HTR-8/SVneo (cell line): ENCODE measurements around the gene COG6.
A peak's percentile ranks its signal among the peaks of the same experiment; 100 is the strongest.

Experiments used
- DNase-seq: peaks from one replicate; pipeline ENCODE4 v3.0.0; 2011; ENCODE audit warnings: low spot score, mixed read lengths; ENCODE audit not compliant: insufficient read length
- FAIRE-seq: peaks from 2 replicates; lab custom pipeline; 2011; peaks lifted over from hg19 to GRCh38; lab: Jason Lieb, UNC

COG6 gene

GRCh38 chr13:39766464-39767158 is 111.1 kb downstream of the COG6 start:
- DNase-seq (no peak), FAIRE-seq (no peak)

- FAIRE-seq: no peak
- DNase-seq: no peak
Measured at GRCh38 chr13:39767791-39768517, 112.5 kb downstream of the COG6 start.

- FAIRE-seq (no peak), DNase-seq (no peak)
Measured at GRCh38 chr13:39768962-39769361, 113.5 kb downstream of the COG6 start.

- FAIRE-seq: no peak
- DNase-seq: no peak
Measured at GRCh38 chr13:39770221-39771090, 115.0 kb downstream of the COG6 start.

GRCh38 chr13:39773833-39774232 is 118.4 kb downstream of the COG6 start:
- FAIRE-seq (no peak), DNase-seq (no peak)

- DNase-seq (peak; percentile 14), FAIRE-seq (no peak)
Measured at GRCh38 chr13:39776439-39776838, 121.0 kb downstream of the COG6 start.

- FAIRE-seq: no peak
- DNase-seq: no peak
Measured at GRCh38 chr13:39777021-39777420, 121.6 kb downstream of the COG6 start.

- FAIRE-seq (no peak), DNase-seq (peak; percentile 23)
Measured at GRCh38 chr13:39777527-39778061, 122.1 kb downstream of the COG6 start.

GRCh38 chr13:39779337-39780265 is 124.1 kb downstream of the COG6 start:
- FAIRE-seq: no peak
- no peak for DNase-seq

- DNase-seq: no peak
- no peak for FAIRE-seq
Measured at GRCh38 chr13:39780711-39781110, 125.2 kb downstream of the COG6 start.

GRCh38 chr13:39781381-39781780 is 125.9 kb downstream of the COG6 start:
- no peak for FAIRE-seq

GRCh38 chr13:39783051-39783450 is 127.6 kb downstream of the COG6 start:
- FAIRE-seq (no peak), DNase-seq (no peak)

More at GRCh38 chr13:39781381-39781780, 125.9 kb downstream of the COG6 start:
- DNase-seq: no peak

- no peak for FAIRE-seq
- DNase-seq: no peak
Measured at GRCh38 chr13:39784347-39784746, 128.9 kb downstream of the COG6 start.

GRCh38 chr13:39786091-39786490 is 130.6 kb downstream of the COG6 start:
- DNase-seq (no peak), FAIRE-seq (no peak)

GRCh38 chr13:39787086-39787487 is 131.6 kb downstream of the COG6 start:
- DNase-seq (no peak), FAIRE-seq (no peak)

GRCh38 chr13:39788102-39788501 is 132.6 kb downstream of the COG6 start:
- DNase-seq: no peak
- no peak for FAIRE-seq

- FAIRE-seq (no peak), DNase-seq (no peak)
Measured at GRCh38 chr13:39789451-39789850, 134.0 kb downstream of the COG6 start.
